Activated T-cell treated with anti-CD3 and anti-CD28 coated beads for 24 hours (primary cell): ENCODE data around the gene JAG2.
"Not testable (repeated sequence)": the region's sequence is repeated elsewhere in the genome, so short reads cannot be mapped to it uniquely, and the experiment has no call there.

Source experiments
- DNase-seq: peaks from one replicate; pipeline ENCODE4 v3.0.0-alpha.2; 2020; ENCODE audit warnings: low read depth

JAG2 gene

GRCh38 chr14:105117710-105118385 lies 50.7 kb downstream of the JAG2 start:
- no peak for DNase-seq

GRCh38 chr14:105117257-105117646 lies 51.3 kb downstream of the JAG2 start:
- no peak for DNase-seq

GRCh38 chr14:105116451-105117256 lies 51.9 kb downstream of the JAG2 start:
- no peak for DNase-seq

- not testable (repeated sequence) for DNase-seq
These were observed 59.3 kb downstream of the JAG2 start for GRCh38 chr14:105109243-105109642.

- DNase-seq: no peak
These were observed 60.1 kb downstream of the JAG2 start for GRCh38 chr14:105108516-105108864.

GRCh38 chr14:105107781-105108515 lies 60.6 kb downstream of the JAG2 start:
- no peak for DNase-seq

GRCh38 chr14:105107351-105107750 lies 61.2 kb downstream of the JAG2 start:
- DNase-seq: no peak

- DNase-seq: no peak
These were observed 63.4 kb downstream of the JAG2 start for GRCh38 chr14:105105158-105105557.

GRCh38 chr14:105102893-105103292 lies 65.7 kb downstream of the JAG2 start:
- no peak for DNase-seq

- DNase-seq: no peak
These were observed 66.2 kb downstream of the JAG2 start for GRCh38 chr14:105102361-105102870.

GRCh38 chr14:105100910-105101309 lies 67.7 kb downstream of the JAG2 start:
- DNase-seq: no peak

- no peak for DNase-seq
These were observed 68.8 kb downstream of the JAG2 start for GRCh38 chr14:105099778-105100177.

- DNase-seq: no peak
These were observed 70.3 kb downstream of the JAG2 start for GRCh38 chr14:105098316-105098715.

GRCh38 chr14:105097794-105098127 lies 70.8 kb downstream of the JAG2 start:
- DNase-seq: no peak

GRCh38 chr14:105096206-105096875 lies 72.2 kb downstream of the JAG2 start:
- no peak for DNase-seq

- no peak for DNase-seq
These were observed 73.3 kb downstream of the JAG2 start for GRCh38 chr14:105095236-105095805.

GRCh38 chr14:105094193-105094907 lies 74.2 kb downstream of the JAG2 start:
- DNase-seq: no peak

- DNase-seq: peak; percentile 73
These were observed 75.0 kb downstream of the JAG2 start for GRCh38 chr14:105093431-105094192.

- peak; percentile 64 for DNase-seq
These were observed 75.5 kb downstream of the JAG2 start for GRCh38 chr14:105093038-105093430.
